Measurements from ENCODE around the gene HHIP.

The HHIP gene

GRCh38 chr4:144701683-144702233, 55.8 kb downstream of the HHIP start:
- no peak overlapping the region for H3K4me3 ChIP-seq
- in situ Hi-C loops (cut with MboI; ENCODE audit: low sequenced_read_pairs), result no loop called here
- DNase-seq (ENCODE audit: low spot score in 2 of 2), result no peak
- H3K27me3 ChIP-seq (ENCODE audit: low read depth), result no peaks in the 10 kb centered on the region
- H3K36me3 ChIP-seq (replicated peaks), result no peaks in the 10 kb centered on the region
- no peaks in the 10 kb centered on the region for H3K9me3 ChIP-seq
- peaks cover 24% of the 10 kb centered on the region for H3K4me1 ChIP-seq

DNA sequence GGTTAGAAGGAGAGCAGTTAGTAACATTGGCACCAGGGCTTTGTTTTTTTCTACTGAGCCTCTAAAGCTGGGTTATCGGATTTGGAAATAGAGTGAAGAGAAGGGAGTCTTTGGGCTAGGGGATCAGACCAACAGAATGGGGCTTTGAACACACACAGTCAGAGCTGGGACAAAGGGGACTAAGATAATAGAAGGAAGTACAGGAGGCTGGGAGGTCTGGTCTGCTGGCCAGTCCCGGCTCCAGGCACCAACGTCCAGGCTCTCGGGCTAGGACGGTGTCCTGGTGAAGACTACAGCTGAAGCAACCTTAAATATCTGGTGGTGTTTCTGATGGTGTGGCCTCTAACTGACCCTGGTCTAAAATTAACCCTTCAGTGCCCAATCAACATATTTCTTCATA, 57.5 kb downstream of the HHIP start:
- Histone ChIP-seq H3K9me3 (no peaks in the 10 kb centered on the region), H3K36me3 (replicated peaks) (no peaks in the 10 kb centered on the region), H3K27me3 (ENCODE audit: low read depth) (no peaks in the 10 kb centered on the region), H3K4me1 (peaks cover 29% of the 10 kb centered on the region), H3K4me3 (no peak overlapping the region)
- in situ Hi-C loops (cut with MboI; ENCODE audit: low sequenced_read_pairs), result no loop called here
- no peak for DNase-seq (ENCODE audit: low spot score in 2 of 2)

DNA sequence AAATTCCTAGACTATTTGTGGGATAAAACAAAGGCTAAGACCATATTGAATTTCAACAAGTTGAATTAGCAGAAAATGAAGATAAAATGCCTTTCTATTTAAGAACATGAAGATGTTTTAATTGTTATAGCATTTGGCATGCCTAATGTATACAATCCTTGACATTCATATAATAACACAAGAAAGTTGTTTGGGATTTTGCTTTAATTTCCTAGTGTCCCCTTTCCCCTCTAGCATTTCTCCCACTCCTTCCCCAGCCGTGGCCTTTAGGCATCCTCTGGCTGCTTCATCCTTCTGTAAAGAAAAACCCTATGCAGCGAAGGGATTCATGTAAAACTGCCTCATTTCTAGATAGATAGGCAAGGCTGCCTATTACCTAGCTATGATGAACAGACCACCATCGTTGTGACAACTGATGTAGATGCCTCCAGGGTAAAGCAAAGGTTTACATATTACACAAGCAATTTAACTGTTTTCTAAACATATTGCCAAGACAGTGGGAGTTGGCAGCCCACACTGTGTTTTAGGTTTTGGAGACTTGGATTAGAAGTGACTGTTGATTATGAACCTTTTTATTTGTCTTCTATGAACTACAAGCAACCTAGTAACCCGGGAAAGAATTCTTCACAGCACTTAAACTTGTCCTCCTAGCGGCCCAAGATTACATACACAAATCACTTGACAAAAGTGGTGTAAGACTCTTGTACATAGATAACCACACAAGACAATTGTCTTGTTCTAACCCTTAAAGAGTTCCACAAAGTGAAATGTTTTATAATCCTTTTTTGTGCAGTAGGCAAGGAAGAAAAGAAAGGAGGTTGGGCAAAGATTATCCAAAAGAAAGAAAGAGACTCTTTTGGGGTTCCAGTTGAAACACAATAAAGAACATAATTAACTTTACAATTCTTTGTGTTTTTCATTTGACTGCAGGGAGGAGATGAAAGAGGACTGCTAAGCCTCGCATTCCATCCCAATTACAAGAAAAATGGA, 59.9 kb downstream of the HHIP start:
- Histone ChIP-seq H3K9me3 (no peaks in the 10 kb centered on the region), H3K36me3 (replicated peaks) (no peaks in the 10 kb centered on the region), H3K4me3 (no peak overlapping the region), H3K4me1 (peaks cover 28% of the 10 kb centered on the region), H3K27me3 (ENCODE audit: low read depth) (no peaks in the 10 kb centered on the region)
- in situ Hi-C loops (cut with MboI; ENCODE audit: low sequenced_read_pairs), result no loop called here
- DNase-seq (ENCODE audit: low spot score in 2 of 2), result peak; percentile 50 to 99

DNA sequence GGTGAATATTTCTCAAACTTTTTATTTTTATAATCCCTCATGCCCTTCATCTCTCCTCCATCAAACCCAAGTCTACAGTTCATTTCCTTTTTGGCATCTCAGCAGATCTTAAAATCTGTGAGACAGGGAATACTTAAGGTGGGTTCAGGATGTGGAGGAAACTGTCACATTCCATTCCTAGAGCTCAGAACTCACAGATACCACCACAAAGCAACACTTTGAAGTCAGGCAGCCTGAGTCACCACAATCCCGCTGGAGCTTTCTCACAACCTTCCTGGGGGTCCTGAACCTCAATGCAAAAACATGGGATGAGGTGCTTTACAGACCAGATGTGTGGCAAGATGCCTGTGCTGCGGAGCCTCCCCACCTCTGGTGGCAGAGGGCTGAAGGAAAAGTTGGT, 63.2 kb downstream of the HHIP start:
- no peaks in the 10 kb centered on the region for H3K27me3 ChIP-seq (ENCODE audit: low read depth)
- H3K4me1 ChIP-seq, result peaks cover 55% of the 10 kb centered on the region
- no peaks in the 10 kb centered on the region for H3K9me3 ChIP-seq
- DNase-seq (ENCODE audit: low spot score in 2 of 2), result no peak
- H3K4me3 ChIP-seq, result no peak overlapping the region
- no peaks in the 10 kb centered on the region for H3K36me3 ChIP-seq (replicated peaks)
- in situ Hi-C loops (cut with MboI; ENCODE audit: low sequenced_read_pairs), result no loop called here

GRCh38 chr4:144709793-144710525, 64.0 kb downstream of the HHIP start:
- H3K9me3 ChIP-seq, result no peaks in the 10 kb centered on the region
- H3K4me1 ChIP-seq, result peaks cover 47% of the 10 kb centered on the region
- no peaks in the 10 kb centered on the region for H3K27me3 ChIP-seq (ENCODE audit: low read depth)
- H3K4me3 ChIP-seq, result no peak overlapping the region
- no peak for DNase-seq (ENCODE audit: low spot score in 2 of 2)
- no peaks in the 10 kb centered on the region for H3K36me3 ChIP-seq (replicated peaks)
- in situ Hi-C loops (cut with MboI; ENCODE audit: low sequenced_read_pairs), result no loop called here

GRCh38 chr4:144710526-144710912, 64.6 kb downstream of the HHIP start:
- no peaks in the 10 kb centered on the region for H3K9me3 ChIP-seq
- H3K4me1 ChIP-seq, result peaks cover 41% of the 10 kb centered on the region
- in situ Hi-C loops (cut with MboI; ENCODE audit: low sequenced_read_pairs), result no loop called here
- H3K27me3 ChIP-seq (ENCODE audit: low read depth), result no peaks in the 10 kb centered on the region
- DNase-seq (ENCODE audit: low spot score in 2 of 2), result no peak
- H3K4me3 ChIP-seq, result no peak overlapping the region
- no peaks in the 10 kb centered on the region for H3K36me3 ChIP-seq (replicated peaks)

- H3K4me3 ChIP-seq, result no peak overlapping the region
- H3K4me1 ChIP-seq, result peaks cover 32% of the 10 kb centered on the region
- H3K27me3 ChIP-seq (ENCODE audit: low read depth), result no peaks in the 10 kb centered on the region
- peak; percentile 25 to 82 for DNase-seq (ENCODE audit: low spot score in 2 of 2)
- no peaks in the 10 kb centered on the region for H3K36me3 ChIP-seq (replicated peaks)
- in situ Hi-C loops (cut with MboI; ENCODE audit: low sequenced_read_pairs), result no loop called here
- no peaks in the 10 kb centered on the region for H3K9me3 ChIP-seq
Measured at GRCh38 chr4:144711700-144712456, 65.9 kb downstream of the HHIP start.

GRCh38 chr4:144712775-144713174, 66.8 kb downstream of the HHIP start:
- in situ Hi-C loops (cut with MboI; ENCODE audit: low sequenced_read_pairs), result no loop called here
- peaks cover 28% of the 10 kb centered on the region for H3K4me1 ChIP-seq
- H3K36me3 ChIP-seq (replicated peaks), result no peaks in the 10 kb centered on the region
- no peak for DNase-seq (ENCODE audit: low spot score in 2 of 2)
- no peaks in the 10 kb centered on the region for H3K9me3 ChIP-seq
- no peak overlapping the region for H3K4me3 ChIP-seq
- H3K27me3 ChIP-seq (ENCODE audit: low read depth), result no peaks in the 10 kb centered on the region

DNA sequence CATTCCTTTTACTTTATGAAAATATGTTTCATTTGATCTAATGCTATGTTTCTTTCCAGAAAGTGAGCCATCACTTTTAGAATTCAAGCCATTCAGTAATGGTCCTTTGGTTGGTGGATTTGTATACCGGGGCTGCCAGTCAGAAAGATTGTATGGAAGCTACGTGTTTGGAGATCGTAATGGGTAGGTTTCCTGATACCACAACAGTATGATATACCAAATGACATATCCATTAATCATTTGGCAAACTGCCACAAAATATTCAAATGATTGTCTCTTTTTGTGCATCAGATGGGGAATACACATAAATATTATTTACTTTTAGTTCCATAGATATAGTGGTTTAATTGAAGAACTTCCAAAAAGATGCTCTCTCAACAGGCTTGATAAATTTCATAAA, 68.2 kb downstream of the HHIP start:
- no peaks in the 10 kb centered on the region for H3K27me3 ChIP-seq (ENCODE audit: low read depth)
- no peaks in the 10 kb centered on the region for H3K9me3 ChIP-seq
- no peak overlapping the region for H3K4me3 ChIP-seq
- DNase-seq (ENCODE audit: low spot score in 2 of 2), result no peak
- in situ Hi-C loops (cut with MboI; ENCODE audit: low sequenced_read_pairs), result no loop called here
- no peaks in the 10 kb centered on the region for H3K36me3 ChIP-seq (replicated peaks)
- peaks cover 29% of the 10 kb centered on the region for H3K4me1 ChIP-seq

DNA sequence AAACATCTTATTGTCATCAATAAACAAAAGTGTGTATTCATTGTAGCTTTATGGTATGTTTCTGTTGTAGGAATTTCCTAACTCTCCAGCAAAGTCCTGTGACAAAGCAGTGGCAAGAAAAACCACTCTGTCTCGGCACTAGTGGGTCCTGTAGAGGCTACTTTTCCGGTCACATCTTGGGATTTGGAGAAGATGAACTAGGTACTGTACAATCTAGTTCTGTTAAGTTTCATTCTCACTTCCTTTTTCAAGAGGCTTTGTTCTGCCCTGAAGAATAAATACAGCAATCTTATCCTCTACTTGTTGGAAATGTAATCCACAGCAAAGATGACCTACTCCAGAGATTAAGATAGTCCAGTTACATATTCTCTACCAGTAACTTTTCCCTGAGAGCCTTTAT, 69.3 kb downstream of the HHIP start:
- Histone ChIP-seq H3K27me3 (ENCODE audit: low read depth) (no peaks in the 10 kb centered on the region), H3K4me1 (peaks cover 39% of the 10 kb centered on the region), H3K36me3 (replicated peaks) (no peaks in the 10 kb centered on the region), H3K4me3 (no peak overlapping the region), H3K9me3 (no peaks in the 10 kb centered on the region)
- in situ Hi-C loops (cut with MboI; ENCODE audit: low sequenced_read_pairs), result no loop called here
- no peak for DNase-seq (ENCODE audit: low spot score in 2 of 2)

GRCh38 chr4:144716778-144717177, 70.8 kb downstream of the HHIP start:
- no peak overlapping the region for H3K4me3 ChIP-seq
- no peaks in the 10 kb centered on the region for H3K9me3 ChIP-seq
- DNase-seq (ENCODE audit: low spot score in 2 of 2), result no peak
- H3K4me1 ChIP-seq, result peaks cover 30% of the 10 kb centered on the region
- H3K36me3 ChIP-seq (replicated peaks), result no peaks in the 10 kb centered on the region
- no peaks in the 10 kb centered on the region for H3K27me3 ChIP-seq (ENCODE audit: low read depth)
- in situ Hi-C loops (cut with MboI; ENCODE audit: low sequenced_read_pairs), result no loop called here

DNA sequence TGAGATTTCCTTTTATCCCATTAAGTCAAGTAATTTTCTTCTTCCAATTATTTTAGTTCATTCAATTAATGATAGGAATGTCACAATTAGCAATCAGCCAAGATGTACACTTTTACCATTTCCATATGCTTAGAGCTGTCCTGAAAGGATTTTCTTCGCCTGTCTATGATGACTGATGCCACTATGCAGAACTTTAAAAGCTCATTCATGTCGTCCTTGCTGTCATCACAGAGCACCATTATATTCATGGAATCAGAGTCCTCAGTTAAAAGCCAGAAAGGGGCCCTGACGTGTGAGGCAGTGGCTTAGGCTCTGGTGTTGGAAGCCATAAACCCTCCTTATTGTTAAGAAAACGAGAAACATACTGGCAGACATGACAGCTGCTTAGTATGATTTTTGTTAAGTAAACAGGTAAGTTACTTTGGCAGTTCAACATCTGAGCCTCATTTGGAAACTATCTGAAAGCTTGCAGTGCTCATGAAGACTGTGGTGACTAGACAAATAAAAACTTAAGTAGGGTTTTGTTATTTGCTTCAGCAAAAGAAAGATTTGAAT, 73.1 kb downstream of the HHIP start:
- in situ Hi-C loops (cut with MboI; ENCODE audit: low sequenced_read_pairs), result no loop called here
- no peak for DNase-seq (ENCODE audit: low spot score in 2 of 2)
- Histone ChIP-seq H3K36me3 (replicated peaks) (no peaks in the 10 kb centered on the region), H3K9me3 (no peaks in the 10 kb centered on the region), H3K4me1 (peaks cover 12% of the 10 kb centered on the region), H3K4me3 (no peak overlapping the region), H3K27me3 (ENCODE audit: low read depth) (no peaks in the 10 kb centered on the region)

DNA sequence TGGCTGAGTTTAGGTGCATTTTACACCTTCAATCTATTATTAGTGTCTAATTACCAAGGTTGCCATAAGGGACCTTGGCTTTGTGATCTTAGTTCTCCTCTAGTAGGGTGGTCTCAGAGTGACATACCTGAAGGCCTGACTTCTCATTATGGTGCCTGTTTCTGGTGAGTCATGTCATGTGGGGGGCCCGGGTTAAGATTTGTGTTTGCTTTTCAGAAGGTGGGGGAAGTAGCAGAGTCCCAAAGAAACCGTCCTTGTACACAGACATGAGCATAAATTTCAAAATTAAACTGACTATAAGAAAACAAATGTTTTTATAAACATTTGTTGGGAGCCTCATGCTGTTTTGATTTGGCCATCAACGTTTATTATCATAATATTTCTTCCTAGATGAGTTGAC, 74.5 kb downstream of the HHIP start:
- in situ Hi-C loops (cut with MboI; ENCODE audit: low sequenced_read_pairs), result no loop called here
- peaks cover 12% of the 10 kb centered on the region for H3K4me1 ChIP-seq
- H3K27me3 ChIP-seq (ENCODE audit: low read depth), result no peaks in the 10 kb centered on the region
- DNase-seq (ENCODE audit: low spot score in 2 of 2), result no peak
- H3K36me3 ChIP-seq (replicated peaks), result no peaks in the 10 kb centered on the region
- H3K4me3 ChIP-seq, result no peak overlapping the region
- H3K9me3 ChIP-seq, result no peaks in the 10 kb centered on the region
